HCT116 (cell line): ENCODE measurements around the gene SLC26A9.

ENCODE experiments used
- CEBPB ChIP-seq: IDR thresholded peaks from 2 replicates; pipeline ENCODE4 v1.6.1; 2012; ENCODE audit warnings: low read depth
- CTCF ChIP-seq, 3 experiments: fragments of 200-600 bp in 1 of 3; sonication (generic) in 1 of 3; IDR thresholded peaks in 2 of 3; conservative IDR thresholded peaks in 1 of 3; 2 replicates each; pipeline ENCODE4 v1.5.1; 2012 to 2017; ENCODE audit warnings: low read depth in 2 of 3, low read length in 2 of 3, antibody characterized with exemption in 1 of 3, borderline replicate concordance in 1 of 3, control low read depth in 1 of 3, mild to moderate bottlenecking in 1 of 3, mixed read lengths in 1 of 3, mixed run types in 1 of 3, moderate library complexity in 1 of 3; ENCODE audit not compliant: insufficient read depth in 1 of 3
- EZH2 ChIP-seq: fragments of 200-600 bp; sonication (generic); IDR thresholded peaks from 2 replicates; pipeline ENCODE4 v1.6.1; 2017; ENCODE audit warnings: antibody characterized with exemption, mixed run types
- EZH2phosphoT487 ChIP-seq: fragments of 200-600 bp; IDR thresholded peaks from 2 replicates; pipeline ENCODE4 v1.6.1; 2018; ENCODE audit warnings: antibody characterized with exemption, borderline replicate concordance
- JUND ChIP-seq: IDR thresholded peaks from 2 replicates; pipeline ENCODE4 v1.6.1; 2012
- POLR2A ChIP-seq: IDR thresholded peaks from 2 replicates; pipeline ENCODE4 v1.7.0; 2011; ENCODE audit warnings: borderline replicate concordance; ENCODE audit not compliant: insufficient read depth, insufficient read length; ENCODE audit errors: extremely low read depth
- RAD21 ChIP-seq: IDR thresholded peaks from 2 replicates; pipeline ENCODE4 v1.6.1; 2012; ENCODE audit warnings: low read depth, mild to moderate bottlenecking
- REST ChIP-seq: IDR thresholded peaks from 2 replicates; pipeline ENCODE4 v1.6.1; 2012; ENCODE audit warnings: low read depth
- SP1 ChIP-seq: IDR thresholded peaks from 2 replicates; pipeline ENCODE4 v1.6.1; 2012; ENCODE audit warnings: low read depth
- ZBTB33 ChIP-seq: IDR thresholded peaks from 2 replicates; pipeline ENCODE4 v1.6.1; 2011; ENCODE audit warnings: mild to moderate bottlenecking, low read length, moderate library complexity; ENCODE audit not compliant: insufficient replicate concordance; ENCODE audit errors: extremely low read depth

GRCh38 chr1:205963352-205964155 lies 20.3 kb upstream of the SLC26A9 start:
- TF ChIP-seq CTCF (IDR thresholded peaks at IDR 0.05 in 2 of 3, conservative IDR thresholded peaks at IDR 0.05 in 1 of 3; ENCODE audit: borderline replicate concordance in 1 of 3, insufficient read depth in 1 of 3, low read depth in 2 of 3, low read length in 2 of 3) (no peak), RAD21 (no peak), POLR2A (no peak), JUND (no peak), EZH2phosphoT487 (no peak), REST (no peak), ZBTB33 (no peak), EZH2 (no peak), CEBPB (no peak), SP1 (no peak)
